HepG2 (cell line): ENCODE results near the gene FOXD3. TPM values are rescaled to one million over a fixed set of nuclear protein-coding genes. Genes with fewer than 3 reads are reported as not detected.

Experiments used
- ARID5B ChIP-seq: IDR thresholded peaks from 2 replicates; pipeline ENCODE4 v1.4.0; 2020; ENCODE audit warnings: mild to moderate bottlenecking, missing genetic modification reagents
- EHMT2 ChIP-seq: fragments of 200-600 bp; sonication (generic); IDR thresholded peaks from 2 replicates; pipeline ENCODE4 v1.7.0; 2017; ENCODE audit warnings: antibody characterized with exemption, low read depth, low read length, borderline replicate concordance
- HNRNPH1 ChIP-seq: fragments of 200-400 bp; formaldehyde crosslinking; optimal IDR thresholded peaks from 2 replicates; pipeline ENCODE3; 2017; ENCODE audit warnings: mild to moderate bottlenecking, low read depth, low read length
- HOXA9 ChIP-seq: sonication (generic); formaldehyde crosslinking; IDR thresholded peaks from 2 replicates; pipeline ENCODE4 v1.8.1; 2022; ENCODE audit warnings: missing genetic modification reagents, mild to moderate bottlenecking, moderate library complexity, borderline replicate concordance
- MAF1 ChIP-seq: sonication (generic); formaldehyde crosslinking; IDR thresholded peaks from 2 replicates; pipeline ENCODE4 v1.5.0; 2020; ENCODE audit warnings: missing genetic modification reagents, borderline replicate concordance
- MATR3 ChIP-seq: sonication (generic); formaldehyde crosslinking; IDR thresholded peaks from 2 replicates; pipeline ENCODE4 v1.4.0; 2020; ENCODE audit warnings: missing genetic modification reagents
- MEIS1 ChIP-seq: sonication (generic); formaldehyde crosslinking; IDR thresholded peaks from 2 replicates; pipeline ENCODE4 v1.9.0; 2021; ENCODE audit warnings: mild to moderate bottlenecking, missing genetic modification reagents, moderate library complexity, borderline replicate concordance
- MLLT10 ChIP-seq: sonication (generic); formaldehyde crosslinking; IDR thresholded peaks from 2 replicates; pipeline ENCODE4 v1.4.0; 2020; ENCODE audit warnings: missing genetic modification reagents
- MTA3 ChIP-seq: sonication (generic); formaldehyde crosslinking; IDR thresholded peaks from 2 replicates; pipeline ENCODE4 v1.4.0; 2020; ENCODE audit warnings: missing genetic modification reagents
- PRDM4 ChIP-seq: sonication (generic); formaldehyde crosslinking; IDR thresholded peaks from 2 replicates; pipeline ENCODE4 v1.9.0; 2021; ENCODE audit warnings: missing genetic modification reagents, borderline replicate concordance
- SMAD3 ChIP-seq: sonication (generic); formaldehyde crosslinking; IDR thresholded peaks from 2 replicates; pipeline ENCODE4 v1.4.0; 2020; ENCODE audit warnings: missing genetic modification reagents
- TEAD3 ChIP-seq: optimal IDR thresholded peaks from 2 replicates; pipeline ENCODE3; 2016; ENCODE audit warnings: borderline replicate concordance
- TERF1 ChIP-seq: sonication (generic); formaldehyde crosslinking; IDR thresholded peaks from 2 replicates; pipeline ENCODE4 v1.8.0; 2022; ENCODE audit warnings: mild to moderate bottlenecking, missing genetic modification reagents, moderate library complexity
- ZBTB14 ChIP-seq: sonication (generic); formaldehyde crosslinking; IDR thresholded peaks from 2 replicates; pipeline ENCODE4 v1.4.0; 2020; ENCODE audit warnings: missing genetic modification reagents
- ZBTB7A ChIP-seq: sonication (generic); formaldehyde crosslinking; IDR thresholded peaks from 2 replicates; pipeline ENCODE4 v1.8.0; 2022; ENCODE audit warnings: mild to moderate bottlenecking, missing genetic modification reagents
- ZNF234 ChIP-seq: sonication (generic); formaldehyde crosslinking; conservative IDR thresholded peaks from 2 replicates; pipeline ENCODE4 v1.5.1; 2020; ENCODE audit warnings: mild to moderate bottlenecking, missing genetic modification reagents
- ZNF614 ChIP-seq: IDR thresholded peaks from 2 replicates; pipeline ENCODE4 v1.6.1; 2018; ENCODE audit warnings: missing biosample characterization, missing genetic modification reagents, inconsistent platforms, borderline replicate concordance
- ZNF674 ChIP-seq: sonication (generic); formaldehyde crosslinking; IDR thresholded peaks from 2 replicates; pipeline ENCODE4 v1.5.0; 2020; ENCODE audit warnings: low read depth, mild to moderate bottlenecking, missing genetic modification reagents
- ZNF709 ChIP-seq: sonication (generic); formaldehyde crosslinking; IDR thresholded peaks from 2 replicates; pipeline ENCODE4 v1.5.0; 2020; ENCODE audit warnings: mild to moderate bottlenecking, missing genetic modification reagents
- ZNF746 ChIP-seq: sonication (generic); formaldehyde crosslinking; IDR thresholded peaks from 2 replicates; pipeline ENCODE4 v1.8.0; 2022; ENCODE audit warnings: mild to moderate bottlenecking, missing genetic modification reagents
- polyA plus RNA-seq, 8 experiments: library from polyadenylated mRNA; depleted of rRNA in 3 of 8; stranded (reverse) in 7 of 8; unstranded in 1 of 8; fragments of >200 nt; fragmentation: Illumina TruSeq in 4 of 8; extraction: Trizol in 4 of 8; gene quantifications; 2 replicates each; pipeline versions ENCODE4 v1.2.1 to v1.2.3, GENCODE V29; 2011 to 2016; ENCODE audit warnings: low read depth in 4 of 8, missing spikeins in 1 of 8, mixed read lengths in 1 of 8; ENCODE audit not compliant: insufficient read depth in 1 of 8
- total RNA-seq, 5 experiments: library from RNA; depleted of rRNA; stranded (reverse); fragments of >200 nt; fragmentation: Illumina TruSeq; extraction: Trizol; gene quantifications; 2 replicates each; pipeline ENCODE4 v1.2.3, GENCODE V29; 2016; ENCODE audit warnings: low read depth in 1 of 5
- TF ChIP-seq, protein P1 (sequence below), 2 experiments: fragments of 450-650 bp in 1 of 2; sonication (generic) in 1 of 2; formaldehyde crosslinking; IDR thresholded peaks; 2 replicates each; pipeline versions ENCODE4 v1.5.0 to v1.8.0; 2020 to 2022; ENCODE audit warnings: mild to moderate bottlenecking in 1 of 2, missing genetic modification reagents in 1 of 2

Gene FOXD3
- total and polyA plus RNA-seq, 2 of the 13 experiments (the other 11 are each of a cell fraction or from before 2014, with no cell fraction given): not detected

GRCh38 chr1:63327417-63328054 lies 5.2 kb downstream of the FOXD3 start (continued):
- no peak for TF ChIP-seq HNRNPH1
- TF ChIP-seq ZNF234 (CRISPR knock-in tag): no peak
- TF ChIP-seq ZBTB14 (CRISPR knock-in tag): no peak
- TF ChIP-seq, protein P1, sequence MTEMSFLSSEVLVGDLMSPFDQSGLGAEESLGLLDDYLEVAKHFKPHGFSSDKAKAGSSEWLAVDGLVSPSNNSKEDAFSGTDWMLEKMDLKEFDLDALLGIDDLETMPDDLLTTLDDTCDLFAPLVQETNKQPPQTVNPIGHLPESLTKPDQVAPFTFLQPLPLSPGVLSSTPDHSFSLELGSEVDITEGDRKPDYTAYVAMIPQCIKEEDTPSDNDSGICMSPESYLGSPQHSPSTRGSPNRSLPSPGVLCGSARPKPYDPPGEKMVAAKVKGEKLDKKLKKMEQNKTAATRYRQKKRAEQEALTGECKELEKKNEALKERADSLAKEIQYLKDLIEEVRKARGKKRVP (CRISPR knock-in tag; IDR thresholded peaks at IDR 0.05): no peak
- no peak for TF ChIP-seq ZNF674 (CRISPR knock-in tag)
- no peak for TF ChIP-seq MEIS1
- no peak for TF ChIP-seq MAF1 (CRISPR knock-in tag)
- no peak for TF ChIP-seq MTA3 (CRISPR knock-in tag)
- TF ChIP-seq TEAD3 (CRISPR knock-in tag): no peak
- no peak for TF ChIP-seq MLLT10 (CRISPR knock-in tag)
- TF ChIP-seq SMAD3 (CRISPR knock-in tag): no peak
- TF ChIP-seq TERF1: no peak
- TF ChIP-seq ZBTB7A (CRISPR knock-in tag): no peak
- no peak for TF ChIP-seq MATR3 (CRISPR knock-in tag)
- TF ChIP-seq EHMT2: no peak
- no peak for TF ChIP-seq ZNF709 (CRISPR knock-in tag)
- no peak for TF ChIP-seq HOXA9 (CRISPR knock-in tag)
- no peak for TF ChIP-seq PRDM4 (CRISPR knock-in tag)
- TF ChIP-seq ZNF614: no peak
- 0 out of 2 replicates have a peak, but pooled peaks have one; percentile 19 for TF ChIP-seq ARID5B
- TF ChIP-seq ZNF746: 0 out of 2 replicates have a peak, but pooled peaks have one; percentile 2
